Activated CD8-positive, alpha-beta memory T cell treated with anti-CD3 and anti-CD28 coated beads, Interleukin-2, amount 10 ng/mL, durations not matched to agents 7 days and 5 days (primary cell): Measurements from ENCODE around the gene PRDM13. TPM values are rescaled to one million over a fixed set of nuclear protein-coding genes. Genes with fewer than 3 reads are reported as not detected.
"Not testable (repeated sequence)": the region's sequence is repeated elsewhere in the genome, so short reads cannot be mapped to it uniquely, and the experiment has no call there.

Experiments used
- ATAC-seq: fragments of 150-1000 bp; cut with Tn5 transposase; one replicate; pipeline ENCODE4 v1.10.0; 2021; ENCODE audit warnings: moderate library complexity
- CTCF ChIA-PET: fragments of 350-600 bp; sonication (Branson Sonifier 250); formaldehyde crosslinking; loops from one replicate; lab custom pipeline; 2021; ENCODE audit warnings: antibody characterized with exemption; lab: Charles Lee
- DNase-seq: peaks from one replicate; pipeline ENCODE4 v3.0.0-alpha.2; 2020
- H3K27ac Mint-ChIP-seq: one replicate; pipeline ENCODE4 v1.8.0; 2021; ENCODE audit warnings: mild to moderate bottlenecking, mixed read lengths
- H3K27me3 Mint-ChIP-seq: one replicate; pipeline ENCODE4 v1.8.0; 2021; ENCODE audit warnings: mixed read lengths
- H3K36me3 Mint-ChIP-seq: one replicate; pipeline ENCODE4 v1.8.0; 2021; ENCODE audit warnings: mild to moderate bottlenecking, mixed read lengths
- H3K4me1 Mint-ChIP-seq: one replicate; pipeline ENCODE4 v1.8.0; 2021; ENCODE audit warnings: mixed read lengths
- H3K4me3 Mint-ChIP-seq: one replicate; pipeline ENCODE4 v1.8.0; 2021; ENCODE audit warnings: mild to moderate bottlenecking, moderate library complexity, mixed read lengths
- H3K9me3 Mint-ChIP-seq: one replicate; pipeline ENCODE4 v1.8.0; 2022; ENCODE audit warnings: low read depth, mixed read lengths
- total RNA-seq, 2 experiments: library from RNA; stranded (reverse); gene quantifications; one replicate each; pipeline ENCODE4 v1.2.3, GENCODE V29; 2021

The PRDM13 gene
- total RNA-seq, 2 experiments from 2014 or later, result 0.14 TPM; not detected in 1

DNA sequence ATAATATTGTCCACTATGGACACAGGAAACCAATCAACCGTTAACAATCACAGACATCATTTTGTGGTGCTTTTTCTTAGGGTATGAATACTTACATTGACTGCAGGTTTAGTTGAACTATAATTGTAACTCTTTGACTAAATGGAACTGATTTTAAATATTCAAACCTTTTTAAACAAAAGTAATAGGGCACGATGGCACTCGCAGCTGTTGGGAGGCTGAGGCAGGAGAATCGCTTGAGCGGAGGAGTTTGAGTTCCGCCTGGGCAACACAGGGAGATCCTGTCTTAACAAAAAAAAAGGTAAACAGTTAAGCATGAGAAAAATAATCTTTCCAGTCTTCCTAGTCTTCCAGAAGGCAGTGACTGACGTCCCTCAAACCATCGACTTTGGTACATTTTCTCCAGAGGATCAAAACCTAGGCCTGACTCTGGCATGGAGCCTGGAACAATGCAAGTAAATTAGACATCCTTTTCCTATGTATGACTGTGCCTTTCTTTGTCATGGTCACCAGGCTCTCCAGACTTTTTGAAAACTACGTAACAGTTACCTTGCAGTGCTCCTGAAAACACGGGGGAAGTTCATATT lies 16.6 kb upstream of the PRDM13 start:
- no peak for DNase-seq
- Mint-ChIP-seq H3K9me3 (no peaks in the 10 kb centered on the region), H3K4me1 (peaks cover 26% of the 10 kb centered on the region), H3K4me3 (peak overlapping the region; percentile 78), H3K27ac (no peak overlapping the region), H3K36me3 (no peaks in the 10 kb centered on the region), H3K27me3 (peaks cover 83% of the 10 kb centered on the region)
- no peak for ATAC-seq
- CTCF ChIA-PET, result interaction anchor here (0.9 to 4.2 kb wide), 8 partner anchors 9 to 156 kb away, joined by 3 to 44 read pairs (median 9); partner anchors contain the start of gene CCNC

GRCh38 chr6:99590728-99591672 lies 15.6 kb upstream of the PRDM13 start:
- no peaks in the 10 kb centered on the region for H3K9me3 Mint-ChIP-seq
- peaks cover 1% of the 10 kb centered on the region for H3K36me3 Mint-ChIP-seq
- no peak overlapping the region for H3K4me3 Mint-ChIP-seq
- H3K27me3 Mint-ChIP-seq, result peaks cover 82% of the 10 kb centered on the region
- DNase-seq, result no peak
- peaks cover 26% of the 10 kb centered on the region for H3K4me1 Mint-ChIP-seq
- no peak overlapping the region for H3K27ac Mint-ChIP-seq
- no peak for ATAC-seq
- CTCF ChIA-PET, result interaction anchor here (0.9 to 4.2 kb wide), 3 partner anchors 14 to 155 kb away, joined by 3 to 44 read pairs (median 14); partner anchors contain the start of gene CCNC

DNA sequence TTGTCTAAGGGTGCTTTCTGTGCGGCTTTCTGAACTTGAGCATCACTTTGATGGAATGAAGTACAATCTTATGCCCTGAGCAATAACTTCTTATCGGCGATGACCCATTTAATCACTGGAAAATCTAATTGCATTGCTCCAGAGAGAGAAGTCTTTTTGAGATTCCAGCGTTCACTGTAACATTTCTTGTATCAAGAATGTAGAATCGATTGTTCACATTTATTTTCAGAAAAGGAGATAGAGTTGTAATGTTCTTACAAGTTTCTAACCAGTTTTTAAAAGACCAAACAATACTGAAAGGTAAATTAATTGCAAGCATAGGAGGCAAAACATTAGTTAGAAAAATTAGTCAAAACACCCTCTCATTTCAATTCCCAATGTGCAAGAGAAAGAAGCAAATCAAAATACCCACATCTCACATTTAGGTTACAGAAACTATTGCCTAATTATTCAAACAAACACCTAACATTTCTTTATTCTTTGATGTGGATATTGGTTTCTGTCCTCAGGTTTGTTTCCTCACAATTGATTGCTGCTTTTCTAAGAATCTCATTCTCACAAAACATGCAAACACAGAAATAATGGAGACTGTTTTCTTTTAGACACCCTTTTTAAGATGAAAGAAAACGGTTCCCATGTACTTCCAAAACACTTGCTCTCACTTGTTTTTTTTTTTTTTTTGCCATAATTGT lies 14.8 kb upstream of the PRDM13 start:
- Mint-ChIP-seq H3K27me3 (peaks cover 86% of the 10 kb centered on the region), H3K4me3 (no peak overlapping the region), H3K27ac (no peak overlapping the region), H3K4me1 (peaks cover 26% of the 10 kb centered on the region), H3K36me3 (peaks cover 1% of the 10 kb centered on the region), H3K9me3 (no peaks in the 10 kb centered on the region)
- no peak for ATAC-seq
- DNase-seq, result no peak
- CTCF ChIA-PET, result no interaction called here

- Mint-ChIP-seq H3K27ac (no peak overlapping the region), H3K36me3 (peaks cover 1% of the 10 kb centered on the region), H3K4me3 (no peak overlapping the region), H3K27me3 (peaks cover 89% of the 10 kb centered on the region), H3K4me1 (peaks cover 26% of the 10 kb centered on the region), H3K9me3 (no peaks in the 10 kb centered on the region)
- DNase-seq (no peak), ATAC-seq (no peak)
- CTCF ChIA-PET, result interaction anchor here (1.3 kb wide), 1 partner anchor 11 kb away, joined by 4 read pairs; no protein-coding TSS in a partner anchor
Measured at GRCh38 chr6:99592900-99593299, 13.7 kb upstream of the PRDM13 start.

DNA sequence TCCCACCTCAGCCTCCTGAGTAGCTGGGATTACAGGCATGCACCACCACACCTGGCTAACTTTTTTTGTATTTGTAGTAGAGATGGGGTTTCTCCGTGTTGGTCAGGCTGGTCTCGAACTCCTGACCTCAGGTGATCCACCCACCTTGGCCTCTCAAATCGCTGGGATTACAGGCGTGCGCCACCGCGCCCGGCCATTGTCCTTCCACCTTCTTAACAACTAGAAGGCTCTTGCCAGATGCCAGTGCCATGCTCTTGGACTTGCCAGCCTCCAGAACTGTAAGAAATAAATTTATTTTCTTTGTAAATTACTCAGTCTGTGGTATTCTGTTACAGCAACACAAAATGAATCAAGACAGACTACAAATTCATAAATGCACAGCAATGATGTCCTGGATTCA lies 11.9 kb upstream of the PRDM13 start:
- H3K27ac Mint-ChIP-seq, CTCF ChIA-PET, H3K36me3 Mint-ChIP-seq, ATAC-seq, H3K4me3 Mint-ChIP-seq, H3K9me3 Mint-ChIP-seq, DNase-seq: not testable (repeated sequence)
- Mint-ChIP-seq H3K27me3 (peaks cover 90% of the 10 kb centered on the region), H3K4me1 (peaks cover 16% of the 10 kb centered on the region)

- peak overlapping the region; percentile 52 for H3K27ac Mint-ChIP-seq
- H3K27me3 Mint-ChIP-seq, result peaks cover 95% of the 10 kb centered on the region
- CTCF ChIA-PET, result interaction anchor here (0.9 to 1.0 kb wide), 2 partner anchors 11 to 14 kb away, joined by 4 to 6 read pairs; no protein-coding TSS in a partner anchor
- peak; percentile 29 for ATAC-seq
- DNase-seq, result no peak
- peaks cover 27% of the 10 kb centered on the region for H3K4me1 Mint-ChIP-seq
- H3K36me3 Mint-ChIP-seq, result peaks cover 3% of the 10 kb centered on the region
- peak overlapping the region; percentile 54 for H3K4me3 Mint-ChIP-seq
- no peaks in the 10 kb centered on the region for H3K9me3 Mint-ChIP-seq
Measured at GRCh38 chr6:99602520-99603420, 3.9 kb upstream of the PRDM13 start.

DNA sequence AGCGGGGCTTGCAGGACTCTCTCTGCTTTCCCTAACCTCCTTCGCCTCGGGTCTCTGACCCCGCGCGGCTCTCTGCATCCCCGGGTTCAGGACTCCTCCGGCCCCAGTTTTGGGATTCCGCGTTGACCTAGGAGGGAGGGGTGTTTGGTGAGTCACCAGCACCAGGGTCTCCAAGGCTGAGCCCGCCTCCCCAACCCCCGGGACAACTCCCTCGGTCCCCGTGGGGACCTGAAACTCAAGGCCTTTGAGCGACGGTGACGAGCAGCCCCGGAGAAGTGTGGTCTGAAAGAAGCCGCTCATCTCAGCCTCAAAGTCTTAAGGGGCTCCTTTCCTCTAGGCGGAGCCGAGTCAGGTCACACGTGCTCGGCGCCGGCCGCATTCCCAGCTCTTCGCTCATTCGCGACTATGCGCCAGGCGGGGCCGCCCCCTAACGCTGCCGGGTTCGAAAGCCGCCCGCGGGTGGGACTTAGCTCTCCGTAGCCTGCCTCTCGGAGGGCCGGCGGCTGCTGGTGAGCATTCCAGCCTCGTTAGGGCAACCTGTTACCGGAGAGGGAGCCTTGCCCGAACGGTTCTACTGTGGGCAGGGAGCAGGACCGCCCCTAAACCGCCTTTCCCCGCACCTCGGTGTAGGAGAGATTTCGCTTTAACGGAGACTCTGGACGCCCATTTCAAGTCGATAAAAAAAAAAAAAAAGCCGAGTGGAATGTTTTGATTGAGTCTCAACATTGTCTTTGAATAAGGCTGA lies 3.0 kb upstream of the PRDM13 start:
- no peak for DNase-seq
- H3K27me3 Mint-ChIP-seq, result peaks cover 95% of the 10 kb centered on the region
- H3K4me3 Mint-ChIP-seq, result peak overlapping the region; percentile 57
- ATAC-seq, result peak; percentile 52
- H3K9me3 Mint-ChIP-seq, result no peaks in the 10 kb centered on the region
- H3K36me3 Mint-ChIP-seq, result peaks cover 3% of the 10 kb centered on the region
- CTCF ChIA-PET, result interaction anchor here (0.9 to 1.0 kb wide), 3 partner anchors 10 to 15 kb away, joined by 4 to 6 read pairs (median 4); no protein-coding TSS in a partner anchor
- peaks cover 31% of the 10 kb centered on the region for H3K4me1 Mint-ChIP-seq
- no peak overlapping the region for H3K27ac Mint-ChIP-seq

DNA sequence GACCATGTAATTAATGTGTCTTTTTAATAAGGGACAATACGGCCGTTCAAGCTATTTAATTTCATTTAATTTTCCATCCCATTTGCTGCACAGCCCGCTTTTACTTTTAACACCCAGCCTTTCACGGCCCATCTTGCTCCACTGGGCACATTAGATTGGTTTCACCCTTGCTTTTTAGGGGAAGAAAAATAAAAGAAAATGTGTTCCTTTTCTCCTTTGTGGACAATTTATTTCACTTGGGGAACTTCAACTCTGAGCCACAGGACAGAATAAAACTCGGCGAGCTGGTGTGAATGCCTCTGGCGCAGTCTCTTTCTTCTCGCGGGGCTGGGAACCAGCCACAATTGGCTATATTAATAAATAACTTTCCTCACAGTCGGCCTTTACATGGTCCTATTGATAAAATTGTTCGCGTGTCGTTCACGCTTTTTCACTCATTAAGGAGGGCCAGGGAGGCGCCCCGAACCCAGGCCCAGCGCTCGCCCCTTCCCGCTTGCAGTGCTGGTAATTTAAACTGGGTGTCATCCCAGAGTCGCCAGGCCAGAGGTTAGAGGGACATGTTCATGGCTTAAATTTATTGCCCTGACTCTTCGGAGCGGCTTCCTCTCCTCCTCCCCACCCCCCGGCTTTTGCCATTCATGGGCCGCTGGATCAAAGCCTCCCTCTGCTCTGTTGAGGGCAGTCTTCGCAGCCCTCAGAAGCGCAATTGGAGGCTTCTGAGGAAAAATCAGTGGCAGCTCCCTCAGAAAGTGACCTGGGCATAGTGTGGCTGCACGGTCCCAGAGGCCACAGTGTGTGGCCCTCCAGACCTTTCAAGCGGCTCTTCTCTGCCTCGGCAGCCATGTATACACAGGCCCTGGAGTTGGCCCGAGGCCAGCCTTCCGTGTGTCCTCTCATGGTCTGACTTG lies 2.2 kb upstream of the PRDM13 start:
- Mint-ChIP-seq H3K27me3 (peaks cover 94% of the 10 kb centered on the region), H3K4me1 (peaks cover 37% of the 10 kb centered on the region), H3K27ac (no peak overlapping the region), H3K4me3 (peak overlapping the region; percentile 36), H3K36me3 (peaks cover 3% of the 10 kb centered on the region), H3K9me3 (no peaks in the 10 kb centered on the region)
- ATAC-seq, result no peak
- DNase-seq, result no peak
- CTCF ChIA-PET, result interaction anchor here (0.9 to 1.0 kb wide), 4 partner anchors 9 to 16 kb away, joined by 3 to 6 read pairs (median 4); no protein-coding TSS in a partner anchor

DNA sequence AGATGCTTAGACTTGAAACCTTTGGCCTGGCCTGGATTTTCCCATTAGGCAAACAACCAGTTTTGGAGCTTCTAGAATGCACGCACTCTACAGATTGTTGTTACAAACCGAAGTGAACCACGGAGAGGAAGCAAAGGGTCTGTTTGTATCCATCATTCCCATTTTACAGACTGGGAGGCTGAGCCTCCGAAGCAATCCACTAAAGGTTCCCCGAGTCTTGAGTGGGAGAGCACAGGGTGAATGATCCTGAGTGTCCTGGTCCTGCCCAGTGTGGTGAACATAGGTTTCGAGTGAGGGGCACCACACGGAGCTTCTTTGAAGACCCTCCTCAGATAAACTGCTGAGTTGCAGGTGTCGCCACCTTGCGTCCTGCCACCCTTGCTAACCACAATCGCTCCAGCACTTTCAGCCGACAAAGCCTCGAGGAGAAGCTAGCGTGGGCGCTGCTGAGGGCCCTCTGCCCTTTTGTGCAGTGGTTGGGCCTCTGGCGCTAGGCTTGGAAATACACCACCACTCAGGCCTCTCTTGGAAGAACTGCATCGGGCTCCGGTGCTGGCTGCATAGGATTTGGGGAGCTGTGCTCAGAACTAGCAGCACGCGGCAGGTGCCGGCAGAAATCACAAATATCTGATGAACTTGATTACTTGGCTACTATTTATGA lies 1.4 kb upstream of the PRDM13 start:
- H3K4me3 Mint-ChIP-seq, result no peak overlapping the region
- no peak for ATAC-seq
- CTCF ChIA-PET, result interaction anchor here (1.0 kb wide), 1 partner anchor 15 kb away, joined by 3 read pairs; no protein-coding TSS in a partner anchor
- no peaks in the 10 kb centered on the region for H3K9me3 Mint-ChIP-seq
- peaks cover 41% of the 10 kb centered on the region for H3K4me1 Mint-ChIP-seq
- peaks cover 92% of the 10 kb centered on the region for H3K27me3 Mint-ChIP-seq
- peaks cover 3% of the 10 kb centered on the region for H3K36me3 Mint-ChIP-seq
- DNase-seq, result no peak
- peak overlapping the region; percentile 24 for H3K27ac Mint-ChIP-seq

- no peak overlapping the region for H3K4me3 Mint-ChIP-seq
- ATAC-seq (no peak), DNase-seq (no peak)
- peaks cover 3% of the 10 kb centered on the region for H3K36me3 Mint-ChIP-seq
- CTCF ChIA-PET, result no interaction called here
- H3K9me3 Mint-ChIP-seq, result no peaks in the 10 kb centered on the region
- peaks cover 50% of the 10 kb centered on the region for H3K4me1 Mint-ChIP-seq
- H3K27me3 Mint-ChIP-seq, result peaks cover 83% of the 10 kb centered on the region
- peak overlapping the region; percentile 59 for H3K27ac Mint-ChIP-seq
Measured at GRCh38 chr6:99605911-99606655, 550 bp upstream of the PRDM13 start.
